Measurements from ENCODE around the gene F2RL1.

DNA sequence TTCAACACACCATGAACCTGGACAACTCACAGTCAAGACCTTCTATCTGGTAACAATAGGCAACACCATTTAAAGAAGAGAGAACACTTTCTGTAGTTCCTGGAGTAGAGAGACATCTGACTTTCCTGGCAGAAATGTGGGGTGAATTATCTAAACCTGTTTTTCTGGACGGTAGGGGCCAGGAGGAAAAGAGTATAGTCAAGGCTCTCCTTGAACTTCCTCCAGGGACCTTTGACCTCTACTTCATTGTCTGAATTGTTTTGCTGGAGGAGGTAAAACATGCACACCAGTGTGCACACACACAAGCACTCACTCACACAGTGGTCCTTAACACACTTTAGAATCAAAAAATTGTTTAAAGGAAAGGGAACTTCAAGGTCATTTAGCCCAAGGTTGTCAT lies 44.2 kb downstream of the F2RL1 start:
- TF ChIP-seq, protein P1, sequence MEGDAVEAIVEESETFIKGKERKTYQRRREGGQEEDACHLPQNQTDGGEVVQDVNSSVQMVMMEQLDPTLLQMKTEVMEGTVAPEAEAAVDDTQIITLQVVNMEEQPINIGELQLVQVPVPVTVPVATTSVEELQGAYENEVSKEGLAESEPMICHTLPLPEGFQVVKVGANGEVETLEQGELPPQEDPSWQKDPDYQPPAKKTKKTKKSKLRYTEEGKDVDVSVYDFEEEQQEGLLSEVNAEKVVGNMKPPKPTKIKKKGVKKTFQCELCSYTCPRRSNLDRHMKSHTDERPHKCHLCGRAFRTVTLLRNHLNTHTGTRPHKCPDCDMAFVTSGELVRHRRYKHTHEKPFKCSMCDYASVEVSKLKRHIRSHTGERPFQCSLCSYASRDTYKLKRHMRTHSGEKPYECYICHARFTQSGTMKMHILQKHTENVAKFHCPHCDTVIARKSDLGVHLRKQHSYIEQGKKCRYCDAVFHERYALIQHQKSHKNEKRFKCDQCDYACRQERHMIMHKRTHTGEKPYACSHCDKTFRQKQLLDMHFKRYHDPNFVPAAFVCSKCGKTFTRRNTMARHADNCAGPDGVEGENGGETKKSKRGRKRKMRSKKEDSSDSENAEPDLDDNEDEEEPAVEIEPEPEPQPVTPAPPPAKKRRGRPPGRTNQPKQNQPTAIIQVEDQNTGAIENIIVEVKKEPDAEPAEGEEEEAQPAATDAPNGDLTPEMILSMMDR (IDR thresholded peaks at IDR 0.05) = no peak
- TF ChIP-seq POLR2A (IDR thresholded peaks at IDR 0.05) = no peak
